Progenitor cell of endocrine pancreas (in vitro differentiated cells): Measurements from ENCODE around the gene PRDM7. TPM values are rescaled to one million over a fixed set of nuclear protein-coding genes. Genes with fewer than 3 reads are reported as not detected.

ENCODE experiments used
- DNase-seq: peaks from one replicate; pipeline ENCODE4 v3.0.0; 2021; ENCODE audit warnings: low spot score; ENCODE audit not compliant: unreplicated experiment
- H3K27ac Mint-ChIP-seq: 2 replicates; pipeline ENCODE4 v1.8.0; 2021; ENCODE audit warnings: mild to moderate bottlenecking, moderate library complexity, mixed read lengths
- H3K27me3 Mint-ChIP-seq: 2 replicates; pipeline ENCODE4 v1.8.0; 2021; ENCODE audit warnings: mixed read lengths
- H3K36me3 Mint-ChIP-seq: 2 replicates; pipeline ENCODE4 v1.8.0; 2022; ENCODE audit warnings: mixed read lengths; ENCODE audit not compliant: insufficient read depth
- H3K4me1 Mint-ChIP-seq: 2 replicates; pipeline ENCODE4 v1.8.0; 2021; ENCODE audit warnings: low read depth, mixed read lengths
- H3K4me3 Mint-ChIP-seq: 2 replicates; pipeline ENCODE4 v1.8.0; 2021; ENCODE audit warnings: low read depth, mild to moderate bottlenecking, moderate library complexity, mixed read lengths
- H3K9me3 Mint-ChIP-seq: 2 replicates; pipeline ENCODE4 v1.8.0; 2021; ENCODE audit warnings: low read depth, mixed read lengths
- total RNA-seq: library from RNA; stranded (reverse); gene quantifications from 2 replicates; pipeline ENCODE4 v1.2.1, GENCODE V29; 2021
- TF ChIP-seq, protein P1 (sequence below): fragments of 200-600 bp; sonication (generic); IDR thresholded peaks from one replicate; pipeline ENCODE4 v1.5.0; 2021; ENCODE audit warnings: antibody characterized with exemption, mild to moderate bottlenecking; ENCODE audit not compliant: unreplicated experiment

PRDM7 gene
- total RNA-seq, 1 donor from 2014 or later, result not detected

DNA sequence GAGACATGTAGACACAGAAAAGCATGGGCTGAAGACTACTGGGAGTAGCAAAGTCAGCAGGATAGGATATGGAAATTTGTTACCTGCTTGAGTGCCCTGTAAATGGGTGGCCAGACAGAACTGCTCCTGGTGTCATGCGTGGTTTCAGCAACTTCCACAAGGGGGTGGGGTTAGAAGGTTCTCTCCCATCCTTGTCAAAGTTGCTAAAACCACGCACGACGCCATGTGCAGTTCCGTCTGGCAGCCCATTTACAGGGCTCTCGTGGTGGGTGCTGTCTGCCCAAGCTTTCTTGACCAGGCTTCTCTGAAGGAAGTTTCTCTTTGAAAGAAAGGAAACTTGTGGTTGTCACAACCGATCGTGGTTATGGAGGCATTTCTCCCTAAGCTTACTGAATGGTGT, 51.0 kb downstream of the PRDM7 start:
- Mint-ChIP-seq H3K9me3 (no peaks in the 10 kb centered on the region), H3K27me3 (no peaks in the 10 kb centered on the region), H3K27ac (no peak overlapping the region), H3K4me1 (peaks cover 12% of the 10 kb centered on the region), H3K36me3 (peaks cover 9% of the 10 kb centered on the region), H3K4me3 (no peak overlapping the region)
- DNase-seq, result no peak
- TF ChIP-seq, protein P1, sequence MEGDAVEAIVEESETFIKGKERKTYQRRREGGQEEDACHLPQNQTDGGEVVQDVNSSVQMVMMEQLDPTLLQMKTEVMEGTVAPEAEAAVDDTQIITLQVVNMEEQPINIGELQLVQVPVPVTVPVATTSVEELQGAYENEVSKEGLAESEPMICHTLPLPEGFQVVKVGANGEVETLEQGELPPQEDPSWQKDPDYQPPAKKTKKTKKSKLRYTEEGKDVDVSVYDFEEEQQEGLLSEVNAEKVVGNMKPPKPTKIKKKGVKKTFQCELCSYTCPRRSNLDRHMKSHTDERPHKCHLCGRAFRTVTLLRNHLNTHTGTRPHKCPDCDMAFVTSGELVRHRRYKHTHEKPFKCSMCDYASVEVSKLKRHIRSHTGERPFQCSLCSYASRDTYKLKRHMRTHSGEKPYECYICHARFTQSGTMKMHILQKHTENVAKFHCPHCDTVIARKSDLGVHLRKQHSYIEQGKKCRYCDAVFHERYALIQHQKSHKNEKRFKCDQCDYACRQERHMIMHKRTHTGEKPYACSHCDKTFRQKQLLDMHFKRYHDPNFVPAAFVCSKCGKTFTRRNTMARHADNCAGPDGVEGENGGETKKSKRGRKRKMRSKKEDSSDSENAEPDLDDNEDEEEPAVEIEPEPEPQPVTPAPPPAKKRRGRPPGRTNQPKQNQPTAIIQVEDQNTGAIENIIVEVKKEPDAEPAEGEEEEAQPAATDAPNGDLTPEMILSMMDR, result no peak

DNA sequence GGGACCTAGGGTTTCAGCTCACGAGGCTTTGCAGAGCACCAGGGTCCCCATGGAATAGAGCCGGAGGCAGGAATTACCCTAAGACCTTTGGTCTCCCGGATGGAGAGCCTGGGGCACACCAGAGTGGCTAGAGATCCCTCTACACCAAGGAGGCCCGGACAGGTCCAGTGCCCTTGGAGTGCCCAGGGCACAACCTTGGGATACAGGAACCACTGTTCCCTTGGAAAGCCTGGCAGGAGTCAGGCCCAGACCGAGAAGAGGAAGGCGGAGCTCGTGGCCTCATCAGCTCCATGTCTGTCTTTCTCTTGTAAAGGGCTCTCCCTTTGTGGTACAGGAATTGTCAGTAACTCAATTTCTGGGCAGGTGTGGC, 54.1 kb downstream of the PRDM7 start:
- Mint-ChIP-seq H3K27me3 (no peaks in the 10 kb centered on the region), H3K27ac (peak overlapping the region; percentile 62), H3K4me3 (peak overlapping the region; percentile 68), H3K36me3 (peaks cover 2% of the 10 kb centered on the region), H3K4me1 (peaks cover 23% of the 10 kb centered on the region), H3K9me3 (no peaks in the 10 kb centered on the region)
- no peak for DNase-seq
- TF ChIP-seq, protein P1, result no peak

DNA sequence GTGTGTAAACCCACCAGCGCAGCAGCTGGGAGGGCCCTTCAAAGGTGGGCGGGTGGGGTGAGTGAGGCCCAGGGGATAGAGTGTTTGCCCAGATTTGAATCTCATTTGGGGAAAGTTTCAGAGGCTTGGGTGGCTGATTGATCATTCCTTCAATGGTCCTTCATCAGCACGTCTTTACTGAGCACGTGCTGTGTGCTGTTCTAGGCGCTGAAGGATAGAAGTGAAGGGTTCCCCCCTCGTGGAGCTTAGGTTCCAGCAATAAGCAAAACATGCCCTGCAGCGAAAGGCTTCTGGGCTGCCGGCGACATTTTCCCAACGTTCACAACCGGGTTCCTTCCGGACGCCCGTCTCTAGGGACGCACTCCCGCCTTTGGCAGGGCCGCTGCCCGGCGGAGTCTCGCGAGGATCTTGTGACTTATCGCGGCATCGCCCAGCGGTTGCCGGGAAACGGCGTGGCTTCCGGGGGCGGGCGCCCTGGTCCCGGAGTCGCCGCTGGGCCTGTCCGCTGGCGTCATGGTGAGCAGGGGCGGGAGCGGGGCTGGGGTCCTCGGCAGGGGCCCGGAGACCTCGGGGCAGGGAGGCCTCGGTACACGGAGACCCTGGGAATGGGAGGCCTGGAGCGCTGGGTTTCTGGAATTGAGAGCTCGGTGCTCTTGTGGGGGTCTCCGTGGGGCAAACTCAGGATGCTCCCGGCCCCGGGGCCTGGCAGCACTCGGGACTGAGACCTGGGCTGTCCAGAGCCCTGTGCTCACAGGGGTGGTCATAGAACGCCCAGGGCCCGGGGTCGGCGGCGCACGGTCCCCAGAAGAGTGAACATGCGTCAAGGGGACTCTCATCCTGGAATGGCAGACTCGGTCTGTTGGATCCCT, 54.7 kb downstream of the PRDM7 start:
- peak overlapping the region; percentile 65 for H3K27ac Mint-ChIP-seq
- H3K9me3 Mint-ChIP-seq, result no peaks in the 10 kb centered on the region
- H3K27me3 Mint-ChIP-seq, result no peaks in the 10 kb centered on the region
- TF ChIP-seq, protein P1, result no peak
- peak; percentile 64 for DNase-seq
- peaks cover 2% of the 10 kb centered on the region for H3K36me3 Mint-ChIP-seq
- peaks cover 23% of the 10 kb centered on the region for H3K4me1 Mint-ChIP-seq
- peak overlapping the region; percentile 68 for H3K4me3 Mint-ChIP-seq

DNA sequence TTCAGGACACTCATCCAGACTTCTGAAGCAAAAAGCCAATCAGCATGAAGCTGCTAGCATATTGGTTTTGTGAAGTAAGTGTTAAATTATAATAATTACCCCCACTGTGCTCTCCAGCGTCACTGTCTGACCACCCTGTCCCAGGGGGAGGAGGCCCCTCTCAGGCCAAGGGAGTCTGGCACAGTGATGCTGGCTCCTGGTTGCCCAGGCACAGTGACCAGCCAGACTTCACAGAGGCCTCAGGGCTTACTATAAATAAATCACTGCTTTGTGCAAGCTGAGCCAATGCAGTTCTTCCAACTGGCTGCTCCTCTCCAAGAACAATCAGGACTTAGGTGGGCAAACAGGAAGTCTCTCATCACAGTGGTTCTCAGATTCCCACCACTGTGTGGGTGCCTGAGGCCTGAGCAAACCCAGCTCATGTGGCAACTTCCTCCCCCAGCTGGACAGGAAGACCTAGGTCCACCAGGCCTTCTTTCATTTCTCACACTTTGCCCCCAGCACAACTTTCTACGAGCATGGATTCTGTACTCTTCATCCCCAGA, 56.2 kb downstream of the PRDM7 start:
- peaks cover 2% of the 10 kb centered on the region for H3K36me3 Mint-ChIP-seq
- TF ChIP-seq, protein P1, result no peak
- H3K27ac Mint-ChIP-seq, result peak overlapping the region; percentile 99
- no peaks in the 10 kb centered on the region for H3K9me3 Mint-ChIP-seq
- DNase-seq, result no peak
- H3K4me3 Mint-ChIP-seq, result peak overlapping the region; percentile 82
- H3K4me1 Mint-ChIP-seq, result peaks cover 23% of the 10 kb centered on the region
- no peaks in the 10 kb centered on the region for H3K27me3 Mint-ChIP-seq

DNA sequence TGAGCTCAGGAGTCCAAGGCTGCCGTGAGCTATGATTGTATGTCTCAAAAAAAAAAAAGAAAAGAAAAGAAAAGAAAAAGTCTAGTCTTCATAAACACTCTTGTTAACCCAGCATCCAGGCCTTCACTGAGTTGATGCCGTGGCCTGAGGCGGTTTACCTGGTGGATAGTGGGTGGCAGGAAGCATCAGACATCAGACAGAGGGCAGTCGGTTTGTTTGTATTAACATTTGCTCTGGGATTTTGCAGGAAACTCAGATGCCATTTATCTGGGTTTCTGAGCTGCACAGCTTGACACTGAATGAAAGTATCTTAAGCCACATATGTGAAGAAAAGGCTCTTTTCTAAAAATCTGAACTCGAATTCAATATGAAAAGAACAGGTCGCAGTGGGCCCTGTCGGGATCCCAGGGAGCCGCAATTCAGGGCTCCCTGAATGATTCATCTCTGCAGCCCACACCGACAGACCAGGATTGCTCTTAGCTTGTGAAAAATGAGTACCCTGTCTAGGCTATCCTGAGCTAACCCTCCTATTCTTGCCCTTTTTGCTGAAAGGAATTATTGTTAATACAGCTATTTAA, 56.8 kb downstream of the PRDM7 start:
- peaks cover 23% of the 10 kb centered on the region for H3K4me1 Mint-ChIP-seq
- H3K27me3 Mint-ChIP-seq, result no peaks in the 10 kb centered on the region
- TF ChIP-seq, protein P1, result no peak
- no peaks in the 10 kb centered on the region for H3K9me3 Mint-ChIP-seq
- DNase-seq, result no peak
- peaks cover 2% of the 10 kb centered on the region for H3K36me3 Mint-ChIP-seq
- H3K27ac Mint-ChIP-seq, result peak overlapping the region; percentile 99
- H3K4me3 Mint-ChIP-seq, result peak overlapping the region; percentile 82
